Measurements from ENCODE around the gene NDUFAF3. TPM values are rescaled to one million over a fixed set of nuclear protein-coding genes. Genes with fewer than 3 reads are reported as not detected.
A peak's percentile ranks its signal among the peaks of the same experiment; 100 is the strongest.

Gene NDUFAF3
- total and polyA plus RNA-seq, 10 donors: 63.8 to 98.5 (median 78.7) TPM

DNA sequence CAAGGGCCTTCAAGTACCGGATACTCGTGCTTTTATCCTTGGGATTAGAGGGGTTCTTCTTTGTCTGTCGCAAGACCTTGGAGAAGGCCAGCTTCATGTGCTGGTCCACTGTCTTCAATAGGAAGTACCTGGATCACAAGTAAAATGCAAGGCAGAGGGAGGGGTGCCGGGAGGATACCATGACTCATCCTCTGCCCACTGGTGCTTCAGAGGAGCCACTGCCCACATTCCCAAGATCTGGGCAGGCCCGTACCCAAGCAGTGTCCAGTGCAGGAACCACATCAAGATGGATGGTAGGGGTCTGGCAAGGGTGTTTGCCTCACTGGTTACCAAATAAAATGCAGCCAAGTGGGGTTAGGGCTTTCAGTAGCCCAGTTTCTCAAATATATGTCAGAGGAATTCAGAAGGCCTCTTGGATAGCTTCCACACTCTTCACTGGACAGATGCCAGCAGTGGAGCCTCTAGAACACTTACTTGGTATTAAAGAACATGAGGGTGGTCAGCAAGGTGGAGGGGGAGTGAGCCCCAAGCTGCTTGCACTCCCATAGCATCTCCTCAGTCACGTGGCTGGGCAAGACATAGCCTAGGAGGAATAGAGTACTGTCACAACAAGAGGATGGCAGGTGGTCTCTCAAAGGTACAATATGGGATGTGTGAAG is 10.9 kb downstream of the NDUFAF3 start:
- WGBS, 5 donors: 90 to 100% (median 94%) methylated on average over 5 to 6 of the region's 6 CpGs
- TF ChIP-seq, protein P1, sequence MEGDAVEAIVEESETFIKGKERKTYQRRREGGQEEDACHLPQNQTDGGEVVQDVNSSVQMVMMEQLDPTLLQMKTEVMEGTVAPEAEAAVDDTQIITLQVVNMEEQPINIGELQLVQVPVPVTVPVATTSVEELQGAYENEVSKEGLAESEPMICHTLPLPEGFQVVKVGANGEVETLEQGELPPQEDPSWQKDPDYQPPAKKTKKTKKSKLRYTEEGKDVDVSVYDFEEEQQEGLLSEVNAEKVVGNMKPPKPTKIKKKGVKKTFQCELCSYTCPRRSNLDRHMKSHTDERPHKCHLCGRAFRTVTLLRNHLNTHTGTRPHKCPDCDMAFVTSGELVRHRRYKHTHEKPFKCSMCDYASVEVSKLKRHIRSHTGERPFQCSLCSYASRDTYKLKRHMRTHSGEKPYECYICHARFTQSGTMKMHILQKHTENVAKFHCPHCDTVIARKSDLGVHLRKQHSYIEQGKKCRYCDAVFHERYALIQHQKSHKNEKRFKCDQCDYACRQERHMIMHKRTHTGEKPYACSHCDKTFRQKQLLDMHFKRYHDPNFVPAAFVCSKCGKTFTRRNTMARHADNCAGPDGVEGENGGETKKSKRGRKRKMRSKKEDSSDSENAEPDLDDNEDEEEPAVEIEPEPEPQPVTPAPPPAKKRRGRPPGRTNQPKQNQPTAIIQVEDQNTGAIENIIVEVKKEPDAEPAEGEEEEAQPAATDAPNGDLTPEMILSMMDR (IDR thresholded peaks at IDR 0.05 in 8 of 11, conservative IDR thresholded peaks at IDR 0.05 in 3 of 11): no peak
- TF ChIP-seq POLR2AphosphoS5 (IDR thresholded peaks at IDR 0.05): no peak
- no peak for TF ChIP-seq POLR2A (IDR thresholded peaks at IDR 0.05)
- Histone ChIP-seq H3K36me3 (peaks cover 0 to 81% (median 66%) of the 10 kb centered on the region in 6 donors), H3K4me3 (no peak overlapping the region), H3K9me3 (no peaks in the 10 kb centered on the region), H3K27ac (peak overlapping the region in 1 of 8 donors; percentile 26), H3K27me3 (replicated peaks in 1 of 7) (no peaks in the 10 kb centered on the region), H3K4me1 (peaks cover 8 to 33% (median 19%) of the 10 kb centered on the region in 6 donors)
- intact Hi-C loops (cut with DNase I; ENCODE audit: low total_unique reads): no loop called here
- no peak for DNase-seq

DNA sequence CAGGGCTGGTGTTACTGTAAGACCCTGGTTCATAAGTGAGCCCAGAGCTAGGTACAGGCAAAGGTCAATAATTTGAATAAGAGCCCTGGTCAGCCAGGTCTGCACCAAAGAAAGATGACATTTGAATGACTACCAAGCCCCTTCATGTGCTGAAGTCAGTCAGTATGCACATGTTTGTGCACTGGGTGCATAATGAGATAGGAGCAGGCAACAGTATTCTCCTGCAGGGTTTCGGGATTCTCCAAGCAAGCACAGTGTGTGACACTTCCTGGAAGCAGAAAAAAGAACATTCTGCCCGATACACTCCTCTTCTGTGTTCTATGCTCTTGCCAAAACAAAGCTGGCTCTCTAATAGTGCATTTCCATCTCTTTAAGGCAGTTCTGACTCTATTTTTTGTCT is 12.7 kb downstream of the NDUFAF3 start:
- intact Hi-C loops (cut with DNase I; ENCODE audit: low total_unique reads): no loop called here
- Histone ChIP-seq H3K27ac (peak overlapping the region in 2 of 8 donors; percentile 4 to 32), H3K4me3 (no peak overlapping the region), H3K4me1 (peaks cover 0 to 15% (median 3%) of the 10 kb centered on the region in 6 donors), H3K27me3 (replicated peaks in 1 of 7) (no peaks in the 10 kb centered on the region), H3K9me3 (no peaks in the 10 kb centered on the region), H3K36me3 (peaks cover 0 to 99% (median 82%) of the 10 kb centered on the region in 6 donors)
- TF ChIP-seq, protein P1 (IDR thresholded peaks at IDR 0.05 in 8 of 11, conservative IDR thresholded peaks at IDR 0.05 in 3 of 11): no peak
- TF ChIP-seq POLR2A (IDR thresholded peaks at IDR 0.05) (no peak), POLR2AphosphoS5 (IDR thresholded peaks at IDR 0.05) (no peak)
- WGBS, 5 donors: 90 to 97% (median 95%) methylated on average over 2 of the region's 2 CpGs
- no peak for DNase-seq

DNA sequence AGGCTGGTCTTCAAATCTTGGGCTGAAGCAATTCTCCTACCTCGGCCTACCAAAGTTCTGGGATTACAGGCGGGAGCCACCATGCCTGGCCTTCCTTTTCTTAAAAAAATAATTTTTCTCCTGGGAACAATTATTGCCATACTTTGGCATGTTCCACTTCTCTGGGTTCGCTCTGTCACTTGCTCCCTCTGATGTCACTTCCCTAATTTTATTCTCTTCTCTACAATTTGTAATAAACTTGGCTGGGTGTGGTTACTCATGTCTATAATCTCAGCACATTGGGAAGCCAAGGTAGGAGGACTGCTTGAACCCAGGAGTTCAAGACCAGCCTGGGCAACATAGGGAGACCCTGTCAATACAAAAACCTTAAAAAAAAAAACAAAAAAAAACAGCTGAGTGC is 13.4 kb downstream of the NDUFAF3 start:
- DNase-seq: no peak
- Histone ChIP-seq H3K4me3 (no peak overlapping the region), H3K9me3 (no peaks in the 10 kb centered on the region), H3K4me1 (peaks cover 0 to 10% (median 0%) of the 10 kb centered on the region in 6 donors), H3K36me3 (peaks cover 0 to 100% (median 84%) of the 10 kb centered on the region in 6 donors), H3K27me3 (replicated peaks in 1 of 7) (no peaks in the 10 kb centered on the region), H3K27ac (peak overlapping the region in 2 of 8 donors; percentile 4 to 32)
- WGBS, 5 donors: 85 to 96% (median 93%) methylated on average over 3 of the region's 3 CpGs
- intact Hi-C loops (cut with DNase I; ENCODE audit: low total_unique reads): no loop called here
- no peak for TF ChIP-seq POLR2A (IDR thresholded peaks at IDR 0.05)
- no peak for TF ChIP-seq POLR2AphosphoS5 (IDR thresholded peaks at IDR 0.05)
- TF ChIP-seq, protein P1 (IDR thresholded peaks at IDR 0.05 in 8 of 11, conservative IDR thresholded peaks at IDR 0.05 in 3 of 11): no peak

DNA sequence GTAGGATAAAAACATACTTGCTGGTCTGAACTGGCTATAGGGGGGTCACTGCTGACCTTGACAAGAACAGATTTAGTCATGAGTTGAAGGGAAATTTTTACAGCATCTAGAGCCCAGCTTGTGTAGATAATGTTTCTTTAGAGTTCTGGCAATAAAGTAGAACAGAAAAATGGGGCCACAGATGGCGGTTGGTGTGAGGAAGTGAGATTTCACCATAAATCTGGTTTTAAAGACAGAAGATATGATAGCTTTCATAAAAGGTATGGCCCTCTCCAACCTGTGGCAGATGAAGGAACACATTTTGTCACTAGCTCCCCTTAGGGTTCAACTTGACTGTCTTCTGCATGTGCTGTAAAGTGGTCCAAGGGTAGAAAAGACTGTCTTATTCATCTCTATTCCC is 31.6 kb downstream of the NDUFAF3 start:
- Histone ChIP-seq H3K4me1 (peaks cover 0 to 4% (median 0%) of the 10 kb centered on the region in 6 donors), H3K36me3 (peaks cover 0 to 100% (median 69%) of the 10 kb centered on the region in 6 donors), H3K27ac (no peak overlapping the region), H3K27me3 (replicated peaks in 1 of 7) (no peaks in the 10 kb centered on the region), H3K9me3 (no peaks in the 10 kb centered on the region), H3K4me3 (no peak overlapping the region)
- 54 to 84% (median 68%) methylated on average over 1 of the region's 1 CpG for WGBS, 5 donors
- no peak for DNase-seq
- intact Hi-C loops (cut with DNase I; ENCODE audit: low total_unique reads): no loop called here
- no peak for TF ChIP-seq POLR2A (IDR thresholded peaks at IDR 0.05)
- TF ChIP-seq, protein P1 (IDR thresholded peaks at IDR 0.05 in 8 of 11, conservative IDR thresholded peaks at IDR 0.05 in 3 of 11): no peak
- no peak for TF ChIP-seq POLR2AphosphoS5 (IDR thresholded peaks at IDR 0.05)

All from spleen (tissue), 11 donors.